H7 (cell line): Measurements from ENCODE around the gene SMIM38. TPM values are rescaled to one million over a fixed set of nuclear protein-coding genes. Genes with fewer than 3 reads are reported as not detected.

Source experiments
- DNase-seq: peaks from one replicate; pipeline ENCODE4 v3.0.0; 2012
- H3K27me3 ChIP-seq: 2 replicates; pipeline ENCODE4 v1.6.0; 2011; ENCODE audit warnings: mild to moderate bottlenecking, low read length; ENCODE audit not compliant: control insufficient read depth, insufficient read depth
- H3K36me3 ChIP-seq: replicated peaks from 2 replicates; pipeline ENCODE4 v1.5.1; 2011; ENCODE audit warnings: low read length; ENCODE audit not compliant: control insufficient read depth, insufficient read depth
- H3K4me3 ChIP-seq: 2 replicates; pipeline ENCODE4 v1.5.1; 2011; ENCODE audit warnings: low read depth, mild to moderate bottlenecking, control low read depth, low read length, moderate library complexity; ENCODE audit not compliant: insufficient read depth
- total RNA-seq: library from RNA; depleted of rRNA; stranded (reverse); fragments of >200 nt; shearing (Covaris generic); gene quantifications from 2 replicates; pipeline ENCODE4 v1.2.3, GENCODE V29; 2014

SMIM38 gene
- total RNA-seq, 1 experiment from 2014 or later: 0.28 TPM

GRCh38 chr11:69156673-69157155 lies 979 bp downstream of the SMIM38 start:
- Histone ChIP-seq H3K27me3 (no peaks in the 10 kb centered on the region), H3K4me3 (no peak overlapping the region), H3K36me3 (no peaks in the 10 kb centered on the region)
- DNase-seq: no peak

GRCh38 chr11:69157156-69157821 lies 1.6 kb downstream of the SMIM38 start:
- no peak overlapping the region for H3K4me3 ChIP-seq
- no peaks in the 10 kb centered on the region for H3K36me3 ChIP-seq
- H3K27me3 ChIP-seq: no peaks in the 10 kb centered on the region
- DNase-seq: peak; percentile 77

GRCh38 chr11:69157822-69158231 lies 2.1 kb downstream of the SMIM38 start:
- peak; percentile 56 for DNase-seq
- Histone ChIP-seq H3K36me3 (no peaks in the 10 kb centered on the region), H3K27me3 (no peaks in the 10 kb centered on the region), H3K4me3 (no peak overlapping the region)

- no peaks in the 10 kb centered on the region for H3K27me3 ChIP-seq
- no peak overlapping the region for H3K4me3 ChIP-seq
- no peak for DNase-seq
- H3K36me3 ChIP-seq: no peaks in the 10 kb centered on the region
Observed at GRCh38 chr11:69158301-69159149, 2.8 kb downstream of the SMIM38 start.

- H3K36me3 ChIP-seq: no peaks in the 10 kb centered on the region
- DNase-seq: no peak
- H3K27me3 ChIP-seq: no peaks in the 10 kb centered on the region
Observed at GRCh38 chr11:69159150-69159852, 3.6 kb downstream of the SMIM38 start.

GRCh38 chr11:69160296-69161116 lies 4.8 kb downstream of the SMIM38 start:
- no peak for DNase-seq
- Histone ChIP-seq H3K4me3 (no peak overlapping the region), H3K36me3 (no peaks in the 10 kb centered on the region), H3K27me3 (no peaks in the 10 kb centered on the region; the same call in 1 of the 2 replicates)

More at GRCh38 chr11:69159150-69159852, 3.6 kb downstream of the SMIM38 start:
- H3K4me3 ChIP-seq: no peak overlapping the region

- H3K27me3 ChIP-seq: no peaks in the 10 kb centered on the region; the same call in 1 of the 2 replicates
- H3K4me3 ChIP-seq: no peak overlapping the region
- H3K36me3 ChIP-seq: no peaks in the 10 kb centered on the region
- no peak for DNase-seq
Observed at GRCh38 chr11:69161117-69161407, 5.3 kb downstream of the SMIM38 start.

GRCh38 chr11:69162505-69162904 lies 6.8 kb downstream of the SMIM38 start:
- Histone ChIP-seq H3K36me3 (no peaks in the 10 kb centered on the region), H3K27me3 (no peaks in the 10 kb centered on the region; the same call in 1 of the 2 replicates), H3K4me3 (no peak overlapping the region)
- no peak for DNase-seq

- Histone ChIP-seq H3K4me3 (no peak overlapping the region), H3K36me3 (no peaks in the 10 kb centered on the region), H3K27me3 (no peaks in the 10 kb centered on the region; the same call in 1 of the 2 replicates)
- no peak for DNase-seq
Observed at GRCh38 chr11:69163842-69164241, 8.1 kb downstream of the SMIM38 start.

GRCh38 chr11:69164824-69165223 lies 9.1 kb downstream of the SMIM38 start:
- Histone ChIP-seq H3K4me3 (no peak overlapping the region), H3K27me3 (no peaks in the 10 kb centered on the region; the same call in 1 of the 2 replicates)
- no peak for DNase-seq

GRCh38 chr11:69165775-69166174 lies 10.0 kb downstream of the SMIM38 start:
- no peaks in the 10 kb centered on the region; the same call in 1 of the 2 replicates for H3K27me3 ChIP-seq
- H3K4me3 ChIP-seq: no peak overlapping the region
- no peak for DNase-seq
- H3K36me3 ChIP-seq: no peaks in the 10 kb centered on the region

More at GRCh38 chr11:69164824-69165223, 9.1 kb downstream of the SMIM38 start:
- no peaks in the 10 kb centered on the region for H3K36me3 ChIP-seq

GRCh38 chr11:69166218-69167115 lies 10.7 kb downstream of the SMIM38 start:
- Histone ChIP-seq H3K36me3 (no peaks in the 10 kb centered on the region), H3K27me3 (no peaks in the 10 kb centered on the region; the same call in 1 of the 2 replicates), H3K4me3 (no peak overlapping the region)
- DNase-seq: peak; percentile 83
